SJCRH30 (cell line): ENCODE data around the gene FSTL1. TPM values are rescaled to one million over a fixed set of nuclear protein-coding genes. Genes with fewer than 3 reads are reported as not detected.
A peak's percentile ranks its signal among the peaks of the same experiment; 100 is the strongest.

Experiments
- DNase-seq, 2 experiments: peaks; one replicate each; pipeline ENCODE4 v3.0.0-alpha.2; 2015 to 2020
- H3K27ac ChIP-seq: fragments of 250-450 bp; sonication (Bioruptor Pico); 2 replicates; pipeline ENCODE4 v1.5.1; 2020; ENCODE audit warnings: mild to moderate bottlenecking, moderate library complexity
- H3K27me3 ChIP-seq: fragments of 250-450 bp; sonication (Bioruptor Pico); 2 replicates; pipeline ENCODE4 v1.5.1; 2020; ENCODE audit warnings: mild to moderate bottlenecking, moderate library complexity
- H3K36me3 ChIP-seq: fragments of 250-450 bp; sonication (Bioruptor Pico); 2 replicates; pipeline ENCODE4 v1.5.1; 2020; ENCODE audit warnings: mild to moderate bottlenecking, moderate library complexity
- H3K4me1 ChIP-seq: fragments of 250-450 bp; sonication (Bioruptor Pico); 2 replicates; pipeline ENCODE4 v1.5.1; 2020; ENCODE audit warnings: mild to moderate bottlenecking, moderate library complexity
- H3K4me3 ChIP-seq: fragments of 250-450 bp; sonication (Bioruptor Pico); 2 replicates; pipeline ENCODE4 v1.5.1; 2020; ENCODE audit warnings: mild to moderate bottlenecking, moderate library complexity
- H3K9me3 ChIP-seq: fragments of 250-450 bp; sonication (Bioruptor Pico); replicated peaks from 2 replicates; pipeline ENCODE4 v1.5.1; 2020; ENCODE audit warnings: mild to moderate bottlenecking, moderate library complexity
- total RNA-seq: library from RNA; depleted of rRNA; stranded (reverse); fragments of >200 nt; shearing (Covaris generic); gene quantifications from 2 replicates; pipeline ENCODE4 v1.2.3, GENCODE V29; 2014; rRNA removed

Gene FSTL1
- total RNA-seq, 1 experiment from 2014 or later, result 164 TPM

DNA sequence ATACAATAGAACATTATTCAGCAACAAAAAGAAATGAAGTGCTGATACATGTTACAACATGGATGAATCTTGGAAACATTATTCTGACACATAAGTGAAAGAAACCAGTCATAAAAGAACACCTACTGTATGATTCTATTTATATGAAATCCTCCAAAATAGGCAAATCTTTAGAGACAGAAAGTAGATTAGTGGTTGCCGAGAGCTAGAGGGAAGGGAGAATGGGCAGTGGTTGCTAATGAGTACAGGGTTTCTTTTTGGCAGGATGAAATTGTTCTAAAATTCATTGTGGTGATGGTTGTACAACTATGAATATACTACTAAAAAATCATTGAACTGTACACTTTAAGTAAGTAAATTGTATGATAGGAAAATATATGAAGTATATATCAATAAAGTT, 95.3 kb downstream of the FSTL1 start:
- Histone ChIP-seq H3K27me3 (no peaks in the 10 kb centered on the region), H3K27ac (no peak overlapping the region), H3K36me3 (no peaks in the 10 kb centered on the region), H3K4me3 (no peak overlapping the region), H3K4me1 (no peaks in the 10 kb centered on the region), H3K9me3 (no peaks in the 10 kb centered on the region)
- DNase-seq, result no peak

DNA sequence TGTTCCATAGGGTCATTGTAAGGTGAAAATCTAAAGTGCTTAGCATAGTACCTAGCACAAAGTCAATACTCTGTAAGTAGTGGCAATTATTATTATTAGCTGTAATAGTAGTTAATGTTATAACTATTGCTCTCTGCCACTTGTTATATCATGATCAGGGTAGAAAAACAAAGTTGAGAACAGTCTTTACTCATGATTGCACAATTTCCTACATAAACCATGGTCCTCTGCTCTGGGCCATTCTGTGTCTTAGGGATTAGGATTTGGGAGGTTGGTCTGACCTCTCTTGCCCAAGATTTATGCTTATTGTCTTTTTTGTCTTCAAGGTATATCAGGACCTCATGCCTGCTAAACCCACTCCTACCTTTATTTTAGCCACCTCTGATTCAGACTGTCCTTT, 97.3 kb downstream of the FSTL1 start:
- no peaks in the 10 kb centered on the region for H3K4me1 ChIP-seq
- DNase-seq, result no peak
- H3K9me3 ChIP-seq, result no peaks in the 10 kb centered on the region

DNA sequence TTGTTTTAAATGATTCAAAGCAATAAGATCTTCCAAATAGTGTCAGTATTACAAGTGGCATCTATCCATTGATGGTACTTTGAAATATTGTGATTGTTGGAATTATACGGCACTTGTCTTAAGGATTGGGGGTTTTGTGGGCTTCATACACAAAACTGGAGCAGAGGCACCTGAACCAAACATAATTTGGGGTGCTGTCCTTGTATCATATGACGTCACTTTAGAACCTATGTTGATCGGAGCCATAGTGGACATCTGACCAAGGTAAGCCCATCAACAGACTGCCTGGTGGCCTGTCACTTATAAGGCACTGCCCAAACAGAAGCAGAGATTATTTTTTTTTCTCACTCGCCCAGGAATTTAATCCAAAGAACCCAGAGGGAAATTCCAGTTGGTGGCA, 98.8 kb downstream of the FSTL1 start:
- Histone ChIP-seq H3K9me3 (no peaks in the 10 kb centered on the region), H3K27me3 (no peaks in the 10 kb centered on the region), H3K36me3 (no peaks in the 10 kb centered on the region), H3K4me3 (no peak overlapping the region), H3K4me1 (no peaks in the 10 kb centered on the region), H3K27ac (no peak overlapping the region)
- no peak for DNase-seq

More for the DNA sequence above, 97.3 kb downstream of the FSTL1 start:
- Histone ChIP-seq H3K4me3 (no peak overlapping the region), H3K27ac (no peak overlapping the region), H3K36me3 (no peaks in the 10 kb centered on the region), H3K27me3 (no peaks in the 10 kb centered on the region)

DNA sequence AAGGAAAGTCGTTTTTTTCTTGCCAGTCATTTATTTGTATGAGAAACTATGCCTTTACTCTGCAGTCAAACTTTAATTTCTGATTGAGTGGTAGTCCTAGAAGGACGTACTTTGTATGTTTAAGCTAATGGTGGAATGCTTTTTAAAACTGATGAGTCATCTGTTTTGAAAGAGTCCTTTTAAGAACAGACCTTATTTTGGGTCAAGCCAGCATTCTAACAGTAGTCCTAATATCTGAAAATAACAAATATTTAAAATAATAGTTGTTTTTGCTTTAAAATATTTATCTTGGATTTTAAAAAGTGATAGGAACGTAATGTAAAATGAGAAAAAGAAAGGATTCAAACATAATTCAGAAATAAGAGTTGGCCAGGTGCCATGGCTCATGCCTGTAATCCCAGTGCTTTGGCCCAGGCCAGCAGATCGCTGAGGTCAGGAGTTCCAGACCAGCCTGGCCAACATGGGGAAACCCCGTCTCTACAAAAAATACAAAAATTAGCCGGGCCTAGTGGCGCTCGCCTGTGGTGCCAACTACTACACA, 100.3 kb downstream of the FSTL1 start:
- no peaks in the 10 kb centered on the region for H3K4me1 ChIP-seq
- H3K4me3 ChIP-seq, result peak overlapping the region; percentile 84
- no peaks in the 10 kb centered on the region for H3K36me3 ChIP-seq
- no peaks in the 10 kb centered on the region for H3K27me3 ChIP-seq
- peak overlapping the region; percentile 89 for H3K27ac ChIP-seq
- DNase-seq, result peak; percentile 52 to 62
- H3K9me3 ChIP-seq, result no peaks in the 10 kb centered on the region

DNA sequence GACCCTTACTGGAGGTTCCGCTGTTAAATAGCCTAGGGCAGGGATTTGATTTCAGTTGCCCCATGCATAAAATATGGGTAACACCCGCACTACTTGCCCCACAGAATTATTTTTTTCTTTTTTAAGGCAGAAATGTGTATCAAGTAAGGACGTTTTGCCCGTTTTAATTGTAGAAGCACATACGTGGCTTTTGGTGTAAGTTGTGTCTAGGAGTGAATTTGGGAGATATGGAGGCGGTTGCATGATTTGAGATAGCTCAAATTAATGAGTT, 101.0 kb downstream of the FSTL1 start:
- no peaks in the 10 kb centered on the region for H3K36me3 ChIP-seq
- no peaks in the 10 kb centered on the region for H3K27me3 ChIP-seq
- H3K4me3 ChIP-seq, result peak overlapping the region; percentile 84
- peak overlapping the region; percentile 89 for H3K27ac ChIP-seq
- no peak for DNase-seq
- no peaks in the 10 kb centered on the region for H3K9me3 ChIP-seq
- H3K4me1 ChIP-seq, result no peaks in the 10 kb centered on the region

DNA sequence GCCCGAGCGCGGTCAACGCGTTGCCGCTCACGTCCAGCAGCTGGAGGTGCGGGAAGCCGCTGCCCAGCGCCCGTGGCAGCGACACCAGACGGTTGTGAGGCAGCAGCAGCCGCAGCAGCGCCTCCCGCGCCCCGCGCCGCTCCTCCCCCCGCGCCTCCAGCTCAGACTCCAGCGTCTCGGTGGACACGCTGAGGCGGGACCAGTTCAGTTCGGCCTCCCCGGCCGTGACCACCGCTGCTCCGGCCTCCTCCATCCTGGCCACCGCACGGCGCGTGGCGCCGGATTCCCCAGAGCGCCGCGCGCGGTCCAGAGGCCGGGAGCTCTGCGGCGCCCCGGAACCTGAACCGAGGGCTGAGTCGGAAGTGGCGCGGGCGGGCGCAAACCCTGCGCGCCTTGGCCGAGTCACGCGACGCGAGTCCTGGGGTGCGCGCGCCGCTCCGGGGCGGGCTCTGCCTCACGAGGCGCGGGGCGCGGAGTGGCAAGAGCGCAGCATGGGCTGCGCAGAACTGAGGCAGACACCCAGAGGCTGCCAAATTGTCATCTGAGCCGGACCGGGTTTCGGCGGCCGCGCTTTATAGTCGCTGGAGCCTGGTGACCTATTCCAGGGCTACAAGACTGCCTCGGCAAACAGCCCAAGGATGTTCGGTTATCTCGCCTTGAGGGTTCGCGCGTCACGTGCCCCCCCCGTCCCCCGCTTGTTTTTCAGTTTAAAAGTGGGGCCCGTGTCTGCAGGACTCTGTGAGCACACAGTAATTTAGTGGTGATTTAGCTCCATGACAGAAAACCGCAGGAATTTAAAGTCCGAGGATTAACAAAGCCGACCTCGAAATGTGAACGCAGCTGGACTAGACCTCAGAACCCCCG, 101.6 kb downstream of the FSTL1 start, which contains the start of gene LRRC58:
Gene LRRC58 (minus strand): TSS at position 364 of the 864 bp plus-strand sequence. CDS start 111 bp downstream, at position 253.
- H3K27me3 ChIP-seq, result no peaks in the 10 kb centered on the region
- DNase-seq, result peak; percentile 94 to 97
- no peaks in the 10 kb centered on the region for H3K36me3 ChIP-seq
- H3K4me1 ChIP-seq, result no peaks in the 10 kb centered on the region
- peak within 1 kb of the TSS; percentile 84 for H3K4me3 ChIP-seq
- H3K27ac ChIP-seq, result peak within 1 kb of the TSS; percentile 89
- no peaks in the 10 kb centered on the region for H3K9me3 ChIP-seq

DNA sequence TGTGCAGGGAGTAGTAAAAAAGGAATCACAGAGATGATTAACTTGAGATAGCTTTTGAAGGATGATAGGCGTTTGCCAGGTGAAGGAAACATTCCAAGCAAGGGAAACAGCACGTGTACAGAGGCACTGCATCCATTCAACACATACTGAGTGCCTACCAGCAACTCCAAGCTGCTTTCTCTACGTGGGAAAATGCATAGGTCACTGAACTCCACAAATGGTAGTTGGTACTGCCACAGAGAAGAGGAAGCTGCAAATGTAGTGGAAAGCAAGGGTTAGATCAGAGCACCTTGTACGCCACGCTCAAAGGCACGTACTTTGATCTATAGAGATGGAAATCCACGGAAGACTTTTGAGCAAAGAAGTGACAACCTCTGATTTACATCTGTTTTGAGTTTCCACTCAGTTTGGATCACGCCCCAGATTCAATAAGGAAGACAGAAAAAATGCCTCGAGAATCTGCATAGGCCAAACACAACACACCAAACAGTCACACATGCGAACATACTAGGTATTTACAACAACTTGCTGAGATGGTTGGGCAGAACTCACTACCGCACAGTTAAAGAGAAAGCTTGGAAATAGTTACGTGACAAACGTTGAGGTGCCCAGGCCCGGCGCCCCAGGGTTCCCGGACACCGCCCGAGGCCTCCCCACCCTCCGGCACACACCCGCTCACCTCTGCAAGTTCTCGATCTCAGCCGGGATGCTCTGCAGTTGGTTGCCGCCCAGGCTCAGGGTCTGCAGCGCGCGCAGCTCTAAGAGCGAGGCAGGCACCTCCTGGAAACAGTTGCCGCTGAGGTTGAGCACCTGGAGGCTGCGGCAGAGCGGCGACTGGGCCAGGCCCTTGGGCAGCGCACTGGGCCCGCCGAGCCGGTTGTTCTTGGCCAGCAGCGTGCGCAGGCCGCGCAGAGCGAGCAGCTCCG, 102.5 kb downstream of the FSTL1 start:
- H3K4me1 ChIP-seq, result no peaks in the 10 kb centered on the region
- H3K36me3 ChIP-seq, result peaks cover 2% of the 10 kb centered on the region
- H3K27me3 ChIP-seq, result no peaks in the 10 kb centered on the region
- H3K27ac ChIP-seq, result peak overlapping the region; percentile 89
- H3K9me3 ChIP-seq, result no peaks in the 10 kb centered on the region
- peak in 1 of 2 experiments; percentile 30 for DNase-seq
- H3K4me3 ChIP-seq, result peak overlapping the region; percentile 84

DNA sequence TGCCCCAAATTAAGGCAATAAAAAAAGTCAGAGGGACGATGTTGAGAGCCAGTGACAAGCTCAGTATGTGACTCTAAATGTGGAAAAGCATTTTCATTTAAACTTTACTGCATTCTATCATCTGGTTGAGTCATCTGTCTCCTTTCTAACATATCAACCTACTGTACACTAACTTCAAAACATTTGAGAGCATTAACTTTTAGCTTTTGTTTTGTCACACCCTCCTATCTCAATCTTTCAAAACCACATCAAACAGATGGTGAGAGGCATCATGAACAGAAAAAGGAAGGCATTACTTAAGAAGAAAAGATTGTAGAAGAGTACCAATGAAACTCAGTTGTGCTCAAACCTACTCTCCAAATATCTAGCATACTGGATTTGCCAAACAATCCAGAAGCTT, 106.4 kb downstream of the FSTL1 start:
- H3K4me1 ChIP-seq, result no peaks in the 10 kb centered on the region
- H3K4me3 ChIP-seq, result no peak overlapping the region
- peaks cover 11% of the 10 kb centered on the region for H3K9me3 ChIP-seq
- no peak for DNase-seq
- no peak overlapping the region for H3K27ac ChIP-seq
- no peaks in the 10 kb centered on the region for H3K27me3 ChIP-seq
- peaks cover 33% of the 10 kb centered on the region for H3K36me3 ChIP-seq

Other genes with a start within 250 kb of the FSTL1 start
- gene GPR156, start 165.8 kb downstream of the FSTL1 start, total RNA-seq, result 0.91 TPM in 2 replicates
- 44.1 and 48.5 TPM in 2 replicates for gene LRRC58, start 101.6 kb downstream of the FSTL1 start, total RNA-seq
- 146 and 160 TPM in 2 replicates for gene NDUFB4, start 145.3 kb upstream of the FSTL1 start, total RNA-seq
- 0.18 TPM in 1 of 2 replicates, not detected in the other for gene HGD, start 231.2 kb upstream of the FSTL1 start, total RNA-seq